KMS-11 (cell line): ENCODE results near the gene CYP51A1.

ENCODE experiments used
- H2AFZ ChIP-seq: fragments of 200-600 bp; sonication (generic); 2 replicates; pipeline ENCODE4 v1.6.1; 2016; ENCODE audit warnings: antibody characterized with exemption, mixed run types, low read depth
- H3K27ac ChIP-seq: fragments of 200-600 bp; sonication (generic); 2 replicates; pipeline ENCODE4 v1.6.1; 2016; ENCODE audit warnings: mild to moderate bottlenecking, mixed run types
- H3K27me3 ChIP-seq: fragments of 200-600 bp; sonication (generic); 2 replicates; pipeline ENCODE4 v1.6.1; 2017; ENCODE audit warnings: mild to moderate bottlenecking, low read depth, mixed run types, moderate library complexity; ENCODE audit not compliant: insufficient read depth
- H3K36me3 ChIP-seq: fragments of 200-600 bp; sonication (generic); 2 replicates; pipeline ENCODE4 v1.6.1; 2017; ENCODE audit warnings: mild to moderate bottlenecking, mixed run types; ENCODE audit not compliant: insufficient read depth
- H3K4me1 ChIP-seq: fragments of 200-600 bp; sonication (generic); 2 replicates; pipeline ENCODE4 v1.6.1; 2016; ENCODE audit warnings: mild to moderate bottlenecking, low read depth, mixed run types; ENCODE audit not compliant: poor library complexity, severe bottlenecking
- H3K4me2 ChIP-seq: fragments of 200-600 bp; sonication (generic); 2 replicates; pipeline ENCODE4 v1.7.0; 2016; ENCODE audit warnings: mild to moderate bottlenecking, mixed run types
- H3K4me3 ChIP-seq: fragments of 200-600 bp; sonication (generic); IDR thresholded peaks from 2 replicates; pipeline ENCODE4 v1.6.1; 2017; ENCODE audit warnings: low read depth, low read length, mixed read lengths; ENCODE audit not compliant: insufficient read depth
- H3K79me2 ChIP-seq: fragments of 200-600 bp; sonication (generic); 2 replicates; pipeline ENCODE4 v1.6.1; 2016; ENCODE audit warnings: low read depth, mixed run types; ENCODE audit not compliant: insufficient read depth
- H3K9ac ChIP-seq: fragments of 200-600 bp; sonication (generic); 2 replicates; pipeline ENCODE4 v1.6.1; 2016; ENCODE audit warnings: mild to moderate bottlenecking, mixed run types
- H4K20me1 ChIP-seq: fragments of 200-600 bp; sonication (generic); 2 replicates; pipeline ENCODE4 v1.6.1; 2016; ENCODE audit warnings: mild to moderate bottlenecking, mixed run types; ENCODE audit not compliant: insufficient read depth
- TF ChIP-seq, protein P1 (sequence below): fragments of 200-600 bp; sonication (generic); conservative IDR thresholded peaks from 2 replicates; pipeline ENCODE4 v1.6.1; 2017; ENCODE audit warnings: low read depth, mild to moderate bottlenecking, antibody characterized with exemption, low read length, moderate library complexity, mixed read lengths

The CYP51A1 gene

DNA sequence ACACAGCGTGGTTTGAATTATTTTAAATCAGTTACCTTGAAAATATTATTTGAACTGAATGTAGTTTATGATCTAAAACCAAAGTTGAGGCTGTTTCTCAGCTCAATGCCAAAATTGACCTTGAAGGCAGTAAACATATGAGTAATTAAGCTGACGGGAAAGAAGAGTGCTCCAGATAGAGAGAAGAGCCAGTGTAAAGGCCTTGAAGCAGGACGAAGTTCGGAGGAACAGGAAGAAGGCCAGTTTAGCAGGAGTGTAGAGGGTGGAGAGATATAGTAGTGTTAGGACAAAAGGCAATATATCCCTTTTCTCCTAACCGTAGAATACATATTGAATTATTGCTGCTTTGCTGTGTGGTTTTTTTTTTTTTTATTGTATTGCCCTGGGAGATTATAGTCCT is 63.2 kb downstream of the CYP51A1 start:
- H3K9ac ChIP-seq = no peak overlapping the region
- TF ChIP-seq, protein P1, sequence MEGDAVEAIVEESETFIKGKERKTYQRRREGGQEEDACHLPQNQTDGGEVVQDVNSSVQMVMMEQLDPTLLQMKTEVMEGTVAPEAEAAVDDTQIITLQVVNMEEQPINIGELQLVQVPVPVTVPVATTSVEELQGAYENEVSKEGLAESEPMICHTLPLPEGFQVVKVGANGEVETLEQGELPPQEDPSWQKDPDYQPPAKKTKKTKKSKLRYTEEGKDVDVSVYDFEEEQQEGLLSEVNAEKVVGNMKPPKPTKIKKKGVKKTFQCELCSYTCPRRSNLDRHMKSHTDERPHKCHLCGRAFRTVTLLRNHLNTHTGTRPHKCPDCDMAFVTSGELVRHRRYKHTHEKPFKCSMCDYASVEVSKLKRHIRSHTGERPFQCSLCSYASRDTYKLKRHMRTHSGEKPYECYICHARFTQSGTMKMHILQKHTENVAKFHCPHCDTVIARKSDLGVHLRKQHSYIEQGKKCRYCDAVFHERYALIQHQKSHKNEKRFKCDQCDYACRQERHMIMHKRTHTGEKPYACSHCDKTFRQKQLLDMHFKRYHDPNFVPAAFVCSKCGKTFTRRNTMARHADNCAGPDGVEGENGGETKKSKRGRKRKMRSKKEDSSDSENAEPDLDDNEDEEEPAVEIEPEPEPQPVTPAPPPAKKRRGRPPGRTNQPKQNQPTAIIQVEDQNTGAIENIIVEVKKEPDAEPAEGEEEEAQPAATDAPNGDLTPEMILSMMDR = no peak
- no peaks in the 10 kb centered on the region for H4K20me1 ChIP-seq
- H3K4me1 ChIP-seq = peaks cover 12% of the 10 kb centered on the region
- H2AFZ ChIP-seq = no peak overlapping the region
- no peak overlapping the region for H3K4me3 ChIP-seq
- no peak overlapping the region for H3K27ac ChIP-seq
- H3K4me2 ChIP-seq = no peak overlapping the region
- H3K27me3 ChIP-seq = no peaks in the 10 kb centered on the region
- no peaks in the 10 kb centered on the region for H3K79me2 ChIP-seq
- no peaks in the 10 kb centered on the region; the same call in 1 of the 2 replicates for H3K36me3 ChIP-seq

DNA sequence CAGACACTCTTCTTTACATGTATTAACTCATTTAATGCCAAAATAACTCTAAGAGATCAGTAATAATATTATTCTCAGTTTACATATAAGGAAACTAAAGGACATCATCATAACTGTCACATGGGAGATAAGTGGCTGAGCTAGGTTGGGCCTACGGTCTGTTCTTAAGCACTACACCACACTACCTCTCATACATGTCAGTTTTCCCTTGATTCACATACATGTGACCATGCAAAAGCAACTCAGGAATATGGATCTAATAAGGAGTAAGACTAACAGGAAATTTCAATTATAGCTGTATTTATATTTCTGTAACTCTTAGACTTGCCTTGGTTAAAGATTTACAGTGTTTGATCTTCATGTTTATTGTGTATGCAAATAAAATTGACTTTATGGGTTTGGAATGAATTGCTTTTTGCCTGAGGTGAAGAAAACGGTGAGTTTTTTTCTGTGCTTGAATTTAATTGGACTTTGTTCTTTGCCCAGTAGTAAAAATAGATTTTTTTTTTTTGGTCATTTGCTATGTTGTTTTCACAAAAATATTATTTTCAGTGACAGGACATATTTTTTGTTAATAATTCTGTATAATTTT is 69.7 kb downstream of the CYP51A1 start:
- H3K27me3 ChIP-seq = no peaks in the 10 kb centered on the region
- H3K36me3 ChIP-seq = no peaks in the 10 kb centered on the region; the same call in none of the 2 replicates
- H3K9ac ChIP-seq = no peak overlapping the region
- no peaks in the 10 kb centered on the region; the same call in 1 of the 2 replicates for H4K20me1 ChIP-seq
- H3K4me3 ChIP-seq = no peak overlapping the region
- H3K79me2 ChIP-seq = no peaks in the 10 kb centered on the region
- H2AFZ ChIP-seq = no peak overlapping the region
- TF ChIP-seq, protein P1 = no peak
- no peak overlapping the region for H3K4me2 ChIP-seq
- H3K4me1 ChIP-seq = no peaks in the 10 kb centered on the region
- no peak overlapping the region for H3K27ac ChIP-seq
